LNCaP clone FGC (cell line): ENCODE data around the gene LMNB1.
"Not testable (repeated sequence)": the region's sequence is repeated elsewhere in the genome, so short reads cannot be mapped to it uniquely, and the experiment has no call there.

Source experiments
- DNase-seq: peaks from one replicate; pipeline ENCODE4 v3.0.0-alpha.2; 2011; ENCODE audit warnings: low read depth
- H3K4me3 ChIP-seq: 2 replicates; pipeline ENCODE4 v1.5.1; 2011; ENCODE audit warnings: mild to moderate bottlenecking, low read depth, low read length, control low read depth
- CTCF ChIP-seq: IDR thresholded peaks from 2 replicates; pipeline ENCODE4 v1.5.1; 2012; ENCODE audit warnings: mild to moderate bottlenecking; ENCODE audit not compliant: control insufficient read depth, insufficient read depth; ENCODE audit errors: extremely low read depth

The LMNB1 gene

GRCh38 chr5:126826619-126827215, 49.8 kb downstream of the LMNB1 start:
- H3K4me3 ChIP-seq: no peak overlapping the region
- no peak for DNase-seq
- TF ChIP-seq CTCF: no peak

GRCh38 chr5:126829098-126829497, 52.2 kb downstream of the LMNB1 start:
- no peak for TF ChIP-seq CTCF
- no peak overlapping the region for H3K4me3 ChIP-seq
- DNase-seq: no peak

- no peak for TF ChIP-seq CTCF
- H3K4me3 ChIP-seq: no peak overlapping the region
- DNase-seq: no peak
Observed at GRCh38 chr5:126830061-126830460, 53.1 kb downstream of the LMNB1 start.

- H3K4me3 ChIP-seq: no peak overlapping the region
- no peak for DNase-seq
- no peak for TF ChIP-seq CTCF
Observed at GRCh38 chr5:126831156-126831555, 54.2 kb downstream of the LMNB1 start.

- TF ChIP-seq CTCF: no peak
- H3K4me3 ChIP-seq: no peak overlapping the region
- DNase-seq: no peak
Observed at GRCh38 chr5:126836778-126837177, 59.8 kb downstream of the LMNB1 start.

GRCh38 chr5:126837242-126837641, 60.3 kb downstream of the LMNB1 start:
- no peak overlapping the region for H3K4me3 ChIP-seq
- no peak for TF ChIP-seq CTCF
- no peak for DNase-seq

- DNase-seq: no peak
- H3K4me3 ChIP-seq: no peak overlapping the region
- peak; percentile 54 for TF ChIP-seq CTCF
Observed at GRCh38 chr5:126837906-126838539, 61.1 kb downstream of the LMNB1 start.

- H3K4me3 ChIP-seq, DNase-seq: not testable (repeated sequence)
Observed at GRCh38 chr5:126839407-126839806, 62.5 kb downstream of the LMNB1 start.

GRCh38 chr5:126843375-126843774, 66.4 kb downstream of the LMNB1 start:
- DNase-seq, H3K4me3 ChIP-seq: not testable (repeated sequence)

- DNase-seq, H3K4me3 ChIP-seq: not testable (repeated sequence)
Observed at GRCh38 chr5:126845470-126846070, 68.6 kb downstream of the LMNB1 start.
